Myocyte (in vitro differentiated cells): ENCODE data around the gene AFMID. TPM values are rescaled to one million over a fixed set of nuclear protein-coding genes. Genes with fewer than 3 reads are reported as not detected.

Experiments
- DNase-seq: peaks from one replicate; pipeline ENCODE4 v3.0.0-alpha.2; 2012; ENCODE audit warnings: low read depth
- total RNA-seq: library from RNA; depleted of rRNA; stranded (reverse); fragments of >200 nt; gene quantifications from 2 replicates; pipeline ENCODE4 v1.2.3, GENCODE V29; 2014

Gene AFMID
- total RNA-seq, 1 donor from 2014 or later: 23.9 TPM

DNA sequence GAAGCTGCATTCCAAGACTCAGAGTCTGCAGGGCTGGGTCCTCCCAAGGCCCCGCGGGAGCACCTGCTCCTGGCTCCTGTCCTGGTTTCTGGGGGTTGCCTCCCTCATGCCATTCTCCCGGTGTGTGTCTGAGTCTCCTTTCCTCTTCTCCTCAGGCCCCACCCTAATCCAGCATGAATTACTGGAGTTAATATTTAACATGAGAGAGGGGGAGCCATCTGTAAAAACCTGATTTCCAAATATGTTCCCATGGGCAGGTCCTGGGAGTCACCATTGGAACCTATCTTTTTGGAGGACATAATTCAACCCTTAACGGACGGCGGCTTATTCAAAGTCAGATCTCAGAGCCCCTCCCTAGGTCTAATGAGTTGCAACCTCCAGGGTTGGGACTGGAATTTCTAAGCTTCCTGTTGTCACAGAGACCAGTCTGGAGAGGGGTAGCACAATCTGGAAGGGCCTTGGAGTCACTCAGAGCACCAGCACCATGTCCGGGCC lies 35.6 kb upstream of the AFMID start:
- no peak for DNase-seq

DNA sequence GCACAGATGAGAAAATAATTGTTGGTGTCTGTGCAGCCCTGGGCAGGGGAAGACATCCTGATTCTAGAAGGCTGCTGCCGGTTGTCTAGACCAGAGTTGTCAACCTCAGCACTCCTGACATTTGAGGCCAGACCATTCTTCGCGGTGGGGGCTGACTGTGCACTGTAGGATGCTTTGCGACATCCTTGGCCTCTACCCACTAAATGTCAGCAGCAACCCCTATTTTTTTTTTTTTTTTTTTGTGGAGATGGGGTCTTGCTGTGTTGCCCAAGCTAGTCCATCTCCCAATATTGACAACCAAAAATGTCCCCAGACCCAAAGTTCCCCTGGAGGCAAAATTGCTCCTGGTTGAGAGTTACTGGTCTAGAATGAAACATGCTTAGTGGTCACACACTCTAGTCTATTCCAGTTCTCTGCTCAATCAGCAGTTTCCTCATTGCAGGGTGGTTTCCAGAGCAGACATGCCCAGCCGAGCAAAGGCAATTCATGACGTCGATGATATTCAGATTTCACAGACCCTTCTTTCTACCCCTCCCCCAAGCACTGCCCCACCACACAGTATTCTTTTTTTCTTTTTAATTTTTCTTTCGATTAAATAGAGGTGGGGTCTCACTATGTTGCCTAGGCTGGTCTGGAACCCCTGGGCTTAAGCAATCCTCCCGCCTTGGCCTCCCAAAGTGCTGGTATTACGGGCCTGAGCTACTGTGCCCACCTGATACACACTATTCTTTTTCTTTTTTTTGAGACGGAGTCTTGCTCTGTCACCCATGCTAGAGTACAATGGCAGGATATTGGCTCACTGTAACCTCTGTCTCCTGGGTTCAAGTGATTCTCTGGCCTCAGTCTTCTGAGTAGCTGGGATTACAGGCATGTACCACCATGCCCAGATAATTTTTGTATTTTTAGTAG lies 32.0 kb upstream of the AFMID start:
- DNase-seq: no peak

DNA sequence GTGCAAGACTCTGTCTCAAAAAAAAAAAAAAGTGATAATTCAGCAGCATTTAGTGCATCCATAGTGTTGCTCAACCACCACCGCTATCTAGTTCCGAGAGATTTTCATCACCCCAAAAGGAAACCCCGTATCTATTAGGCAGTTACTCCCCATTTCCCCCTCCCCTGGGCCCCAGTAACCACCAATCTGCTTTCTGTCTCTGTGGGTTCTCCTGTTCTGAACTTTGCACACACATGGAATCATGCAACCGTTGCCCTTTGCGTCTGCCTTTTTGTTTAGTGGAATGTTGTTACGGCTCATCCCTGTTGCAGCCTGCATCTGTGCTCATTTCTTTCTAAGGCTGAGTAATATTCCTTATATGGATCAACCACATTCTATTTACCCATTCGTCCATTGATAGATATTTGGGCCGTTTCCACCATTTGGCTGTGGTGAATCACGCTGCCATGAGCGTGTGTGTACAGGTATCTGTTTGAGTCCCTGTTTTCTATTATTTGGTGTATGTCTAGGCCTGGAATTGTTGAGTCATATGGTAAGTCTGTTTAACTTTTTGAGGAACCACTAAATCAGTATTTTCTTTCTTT lies 27.5 kb upstream of the AFMID start:
- DNase-seq: no peak

DNA sequence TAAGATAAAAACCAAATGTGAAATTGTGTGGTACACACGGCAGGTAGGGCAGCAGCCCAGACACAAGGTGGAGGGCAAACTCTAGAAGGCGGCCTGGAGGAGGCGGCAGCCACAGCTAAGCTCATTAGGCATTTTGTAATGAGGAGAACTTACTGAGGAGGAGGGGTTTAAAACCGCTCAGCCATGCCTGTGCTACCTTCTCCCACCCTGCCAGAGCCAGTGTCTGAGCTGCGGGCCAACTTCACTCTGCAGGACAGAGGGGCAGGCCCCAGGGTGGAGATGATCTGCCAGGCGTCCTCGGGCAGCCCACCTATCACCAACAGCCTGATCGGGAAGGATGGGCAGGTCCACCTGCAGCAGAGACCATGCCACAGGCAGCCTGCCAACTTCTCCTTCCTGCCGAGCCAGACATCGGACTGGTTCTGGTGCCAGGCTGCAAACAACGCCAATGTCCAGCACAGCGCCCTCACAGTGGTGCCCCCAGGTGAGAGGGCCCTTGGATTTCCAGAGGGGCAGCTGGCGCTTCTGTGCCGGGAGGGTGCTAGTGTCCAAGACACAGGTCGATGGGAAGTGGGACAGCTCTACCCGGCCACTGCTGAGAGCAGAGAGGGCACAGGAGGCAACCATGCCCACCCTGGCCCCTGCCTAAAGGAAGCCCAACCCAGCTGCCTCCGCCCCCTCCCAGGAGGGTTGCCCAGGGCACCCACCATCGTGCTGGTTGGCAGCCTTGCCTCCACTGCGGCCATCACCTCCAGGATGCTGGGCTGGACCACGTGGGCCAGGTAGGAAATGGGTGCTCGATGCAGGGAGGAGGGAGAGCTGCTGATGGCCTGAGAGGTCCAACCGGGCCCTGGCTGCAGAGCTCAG lies 23.0 kb upstream of the AFMID start:
- no peak for DNase-seq

DNA sequence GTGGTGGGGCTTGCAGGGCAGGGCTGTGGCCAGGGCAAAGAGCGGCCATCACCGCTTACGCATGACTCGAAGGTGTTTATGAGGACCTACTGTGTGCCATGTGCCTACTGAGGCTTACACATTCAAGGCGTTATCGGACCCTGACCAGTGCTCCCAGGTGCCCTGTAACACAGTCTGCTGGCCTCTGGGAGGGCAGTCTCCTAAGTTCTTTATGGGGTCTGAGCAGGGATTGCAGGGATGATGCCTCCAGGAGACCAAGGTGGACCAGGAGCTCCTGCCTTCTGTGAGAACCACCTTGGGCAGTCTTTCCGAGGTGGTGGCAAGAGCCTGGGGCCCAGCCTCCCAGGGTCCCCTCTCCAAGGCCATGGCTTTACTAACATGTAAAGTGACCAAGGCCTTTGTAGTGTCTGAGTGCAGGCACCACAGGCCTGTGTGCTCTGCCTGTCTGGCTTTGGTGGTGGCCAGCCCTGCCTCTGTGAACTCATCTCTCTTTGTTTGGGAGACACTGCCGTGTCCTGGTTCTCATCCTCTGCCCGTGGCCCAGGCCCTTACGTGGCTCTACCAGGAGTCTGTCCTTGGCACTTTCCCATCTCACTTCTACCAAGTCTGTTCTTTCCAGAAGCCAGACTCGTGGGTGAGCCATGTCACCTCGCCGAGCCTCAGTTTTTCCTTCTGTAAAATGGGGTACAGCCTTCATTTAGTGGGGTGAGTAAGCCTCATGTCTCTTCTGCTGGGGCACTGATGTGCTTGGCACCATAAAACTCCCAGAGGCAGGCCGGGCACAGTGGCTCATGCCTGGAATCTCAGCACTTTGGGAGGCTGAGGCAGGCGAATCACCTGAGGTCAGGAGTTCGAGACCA lies 22.2 kb upstream of the AFMID start:
- no peak for DNase-seq

DNA sequence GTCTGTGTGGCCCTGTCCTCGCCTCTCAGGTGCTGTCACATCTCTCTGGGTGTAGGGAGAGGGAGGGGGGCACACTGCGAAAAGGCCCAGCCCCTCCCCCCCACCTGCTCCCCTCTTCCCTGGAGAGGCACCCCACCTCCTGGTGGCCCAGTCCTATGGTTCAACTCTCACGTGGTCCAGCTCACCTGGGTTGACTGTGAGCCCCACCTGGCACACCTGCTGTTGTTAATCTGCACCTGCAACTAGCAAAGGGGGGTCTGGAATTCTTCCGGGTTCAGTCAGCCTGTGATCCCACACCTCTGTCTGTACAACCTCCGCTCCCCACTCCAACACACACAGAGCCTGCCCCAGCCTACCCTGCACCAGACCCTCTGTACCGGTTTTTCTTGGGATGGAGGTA lies 20.7 kb upstream of the AFMID start:
- no peak for DNase-seq

DNA sequence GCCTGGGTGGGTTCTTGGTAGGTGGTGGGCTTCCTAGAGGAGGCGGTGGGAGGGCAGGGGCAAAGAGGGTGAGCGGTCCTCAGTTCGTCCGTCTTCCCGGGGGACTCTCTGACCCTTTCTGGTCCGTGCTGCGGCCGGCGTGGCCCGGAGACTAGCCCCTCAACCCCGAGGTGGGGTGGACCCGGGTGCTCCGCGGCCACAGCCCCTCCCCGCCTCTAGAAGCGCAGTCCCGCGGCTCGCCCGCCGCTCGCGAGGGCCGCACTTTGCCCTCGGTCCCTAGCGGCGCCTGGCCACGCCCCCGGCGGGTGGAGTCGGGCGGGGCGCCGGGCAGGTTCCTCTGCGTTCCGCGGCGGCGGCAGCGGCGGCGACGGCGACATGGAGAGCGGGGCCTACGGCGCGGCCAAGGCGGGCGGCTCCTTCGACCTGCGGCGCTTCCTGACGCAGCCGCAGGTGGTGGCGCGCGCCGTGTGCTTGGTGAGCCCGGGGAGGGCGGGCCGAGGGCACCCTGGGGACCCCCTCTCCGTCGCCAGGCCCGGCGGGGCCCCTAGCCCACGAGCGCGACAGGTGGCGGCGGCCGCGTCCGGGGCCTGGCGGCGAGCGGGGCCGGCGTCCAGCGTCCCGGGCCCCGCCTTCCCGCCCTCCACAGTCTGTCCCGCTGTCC lies 18.8 kb upstream of the AFMID start, which contains the start of gene SYNGR2:
Gene SYNGR2 (plus strand): TSS at position 340 of the 661 bp plus-strand sequence. CDS start 36 bp downstream, at position 376.
- DNase-seq: peak; percentile 78

DNA sequence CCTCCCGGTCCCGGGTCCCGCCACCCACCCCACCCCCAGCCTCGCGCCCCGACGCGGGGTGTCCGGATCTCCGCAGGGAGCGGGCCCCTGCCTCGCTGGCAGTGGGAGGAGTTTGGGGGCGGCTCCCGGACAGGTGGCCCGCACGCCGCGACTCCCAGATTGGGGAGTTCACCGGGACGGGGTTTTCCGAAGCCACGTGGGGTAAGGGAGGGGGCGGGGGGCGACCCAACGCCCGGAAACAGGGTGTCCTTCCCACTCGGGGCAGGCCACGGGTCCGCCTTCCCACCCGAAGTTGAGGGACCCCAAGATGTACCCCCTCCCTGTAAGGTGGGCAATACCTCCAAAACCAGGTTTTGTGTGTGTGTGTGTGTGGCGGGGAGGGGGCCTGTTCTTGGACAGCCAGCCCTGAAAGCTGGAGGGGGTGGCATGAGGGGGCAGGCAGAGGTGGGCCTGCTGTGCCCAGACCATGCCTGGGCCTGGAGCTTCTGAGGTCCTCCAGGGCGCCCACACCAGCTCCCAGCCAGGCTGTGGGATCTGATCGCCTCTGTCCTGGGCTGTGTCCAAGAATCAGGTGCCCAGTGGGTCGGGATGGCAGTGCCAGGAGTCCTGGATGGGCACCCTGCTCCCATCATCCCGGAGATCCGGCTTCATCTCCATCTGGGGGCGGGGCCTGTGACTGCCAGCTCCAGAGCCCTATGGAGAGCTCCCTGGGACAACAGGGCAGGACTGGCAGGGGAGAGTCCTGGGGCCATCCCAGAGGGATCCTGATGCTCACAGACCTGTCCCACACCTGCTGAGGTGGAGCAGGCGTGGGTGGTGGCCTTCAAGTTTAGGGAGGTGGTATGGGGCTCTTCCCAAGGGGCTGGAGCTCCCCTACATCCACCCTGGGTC lies 18.0 kb upstream of the AFMID start:
- DNase-seq: peak; percentile 71

DNA sequence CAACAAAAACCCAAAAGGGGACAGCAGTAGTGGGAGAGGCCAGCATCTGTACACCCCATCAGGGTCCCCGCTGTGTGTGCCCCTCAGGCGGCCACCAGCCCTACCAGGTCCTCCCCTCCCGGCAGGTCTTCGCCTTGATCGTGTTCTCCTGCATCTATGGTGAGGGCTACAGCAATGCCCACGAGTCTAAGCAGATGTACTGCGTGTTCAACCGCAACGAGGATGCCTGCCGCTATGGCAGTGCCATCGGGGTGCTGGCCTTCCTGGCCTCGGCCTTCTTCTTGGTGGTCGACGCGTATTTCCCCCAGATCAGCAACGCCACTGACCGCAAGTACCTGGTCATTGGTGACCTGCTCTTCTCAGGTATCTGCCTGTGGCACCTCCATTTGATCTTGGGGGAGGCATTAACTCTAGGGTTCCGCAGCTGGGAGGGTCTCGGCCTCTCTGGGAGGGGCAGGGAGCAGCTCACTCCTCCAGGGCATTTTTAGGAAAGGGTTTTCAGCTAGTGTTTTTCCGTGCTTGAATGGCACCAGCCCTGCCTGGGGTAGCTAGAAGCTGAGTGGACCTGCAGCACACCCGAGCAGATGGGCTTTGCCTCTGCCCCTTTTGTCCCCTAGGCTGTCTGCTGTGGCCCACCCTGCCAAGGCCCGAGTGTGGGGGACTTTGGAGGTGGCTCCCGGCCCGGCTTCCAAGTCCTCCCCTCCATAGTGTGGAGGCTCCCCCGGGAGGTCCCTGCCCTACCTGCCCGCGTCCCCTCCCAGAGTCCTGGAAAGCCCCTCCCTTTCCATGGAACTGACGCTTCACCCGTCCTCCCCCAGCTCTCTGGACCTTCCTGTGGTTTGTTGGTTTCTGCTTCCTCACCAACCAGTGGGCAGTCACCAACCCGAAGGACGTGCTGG lies 16.2 kb upstream of the AFMID start:
- no peak for DNase-seq

DNA sequence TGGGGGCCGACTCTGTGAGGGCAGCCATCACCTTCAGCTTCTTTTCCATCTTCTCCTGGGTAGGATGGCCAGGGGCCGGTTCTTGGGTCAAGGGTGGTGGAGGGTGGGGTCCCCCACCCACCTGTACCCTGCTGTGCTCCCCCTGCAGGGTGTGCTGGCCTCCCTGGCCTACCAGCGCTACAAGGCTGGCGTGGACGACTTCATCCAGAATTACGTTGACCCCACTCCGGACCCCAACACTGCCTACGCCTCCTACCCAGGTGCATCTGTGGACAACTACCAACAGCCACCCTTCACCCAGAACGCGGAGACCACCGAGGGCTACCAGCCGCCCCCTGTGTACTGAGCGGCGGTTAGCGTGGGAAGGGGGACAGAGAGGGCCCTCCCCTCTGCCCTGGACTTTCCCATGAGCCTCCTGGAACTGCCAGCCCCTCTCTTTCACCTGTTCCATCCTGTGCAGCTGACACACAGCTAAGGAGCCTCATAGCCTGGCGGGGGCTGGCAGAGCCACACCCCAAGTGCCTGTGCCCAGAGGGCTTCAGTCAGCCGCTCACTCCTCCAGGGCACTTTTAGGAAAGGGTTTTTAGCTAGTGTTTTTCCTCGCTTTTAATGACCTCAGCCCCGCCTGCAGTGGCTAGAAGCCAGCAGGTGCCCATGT lies 15.4 kb upstream of the AFMID start:
- DNase-seq: peak; percentile 27

DNA sequence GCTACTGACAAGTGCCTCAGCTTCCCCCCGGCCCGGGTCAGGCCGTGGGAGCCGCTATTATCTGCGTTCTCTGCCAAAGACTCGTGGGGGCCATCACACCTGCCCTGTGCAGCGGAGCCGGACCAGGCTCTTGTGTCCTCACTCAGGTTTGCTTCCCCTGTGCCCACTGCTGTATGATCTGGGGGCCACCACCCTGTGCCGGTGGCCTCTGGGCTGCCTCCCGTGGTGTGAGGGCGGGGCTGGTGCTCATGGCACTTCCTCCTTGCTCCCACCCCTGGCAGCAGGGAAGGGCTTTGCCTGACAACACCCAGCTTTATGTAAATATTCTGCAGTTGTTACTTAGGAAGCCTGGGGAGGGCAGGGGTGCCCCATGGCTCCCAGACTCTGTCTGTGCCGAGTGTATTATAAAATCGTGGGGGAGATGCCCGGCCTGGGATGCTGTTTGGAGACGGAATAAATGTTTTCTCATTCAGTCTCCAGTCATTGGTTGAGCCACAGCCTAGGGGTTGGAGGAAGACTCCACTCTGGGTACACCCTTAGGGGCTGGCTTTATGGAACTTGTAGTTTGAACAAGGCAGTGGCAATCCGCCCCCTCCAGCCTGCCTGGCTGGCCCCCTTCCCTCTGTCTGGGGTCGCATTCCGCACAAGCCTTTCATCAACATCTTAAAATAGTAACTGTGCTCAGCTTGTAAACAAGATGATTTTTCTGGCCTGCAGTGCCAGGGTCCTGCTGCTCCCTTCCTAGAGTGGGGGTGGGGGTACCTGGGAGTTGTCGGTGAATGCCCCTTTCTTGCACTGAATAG lies 14.7 kb upstream of the AFMID start:
- DNase-seq: peak; percentile 83

DNA sequence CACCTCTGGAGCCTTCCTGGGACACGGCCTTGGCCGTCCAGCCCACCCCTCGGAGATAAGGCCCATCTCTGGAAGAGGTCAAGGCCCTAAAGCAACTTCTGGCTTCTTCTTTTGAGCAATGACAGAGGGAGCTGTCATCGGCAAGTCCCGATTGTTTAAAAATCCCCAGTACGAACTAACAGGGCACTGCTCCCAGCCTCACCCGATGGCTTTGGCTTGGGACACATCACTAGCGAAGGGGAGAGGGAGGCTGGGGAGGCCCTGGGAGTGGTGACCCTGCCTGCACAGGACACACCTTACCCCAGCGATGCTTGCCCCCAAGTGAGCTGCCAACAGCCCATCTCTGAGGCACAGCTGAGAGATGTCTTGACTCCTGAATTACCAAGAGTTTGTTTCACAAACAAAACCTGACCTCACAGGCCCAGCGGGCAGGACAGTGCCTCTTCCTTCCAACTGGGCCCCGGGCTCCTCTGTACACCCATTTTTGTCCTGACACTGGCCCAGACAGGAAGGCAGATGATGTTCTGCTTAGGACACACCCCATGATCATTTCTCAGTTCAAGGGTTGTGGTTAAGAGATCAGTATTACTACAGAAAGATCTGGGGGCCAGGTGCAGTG lies 14.0 kb upstream of the AFMID start:
- peak; percentile 50 for DNase-seq

DNA sequence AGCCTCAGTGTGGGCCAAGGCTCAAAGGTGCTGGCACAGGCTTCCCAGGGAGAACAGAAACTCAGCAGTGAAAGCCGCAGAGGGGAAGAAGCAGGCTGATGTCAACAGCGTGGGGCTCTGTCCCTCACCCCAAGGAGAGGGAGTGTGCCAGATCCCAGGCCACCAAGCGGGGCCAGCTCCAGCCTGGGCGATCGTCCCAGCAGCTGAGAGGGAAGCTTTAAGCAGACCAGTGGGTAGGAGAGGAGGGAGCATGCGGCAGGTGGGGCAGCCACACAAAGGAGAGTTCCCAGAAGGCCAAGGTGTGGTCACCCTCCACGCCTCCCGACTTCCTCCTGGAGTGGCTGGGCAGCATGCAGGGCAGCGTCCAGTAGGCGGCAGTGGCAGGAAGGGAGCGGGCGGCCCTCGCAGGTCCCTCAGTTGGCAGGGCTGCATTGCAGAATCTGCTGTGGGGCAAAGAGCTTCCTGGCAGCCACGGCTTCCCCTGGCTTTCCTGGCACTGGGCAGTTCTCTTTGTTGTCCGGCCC lies 12.8 kb upstream of the AFMID start:
- peak; percentile 90 for DNase-seq

DNA sequence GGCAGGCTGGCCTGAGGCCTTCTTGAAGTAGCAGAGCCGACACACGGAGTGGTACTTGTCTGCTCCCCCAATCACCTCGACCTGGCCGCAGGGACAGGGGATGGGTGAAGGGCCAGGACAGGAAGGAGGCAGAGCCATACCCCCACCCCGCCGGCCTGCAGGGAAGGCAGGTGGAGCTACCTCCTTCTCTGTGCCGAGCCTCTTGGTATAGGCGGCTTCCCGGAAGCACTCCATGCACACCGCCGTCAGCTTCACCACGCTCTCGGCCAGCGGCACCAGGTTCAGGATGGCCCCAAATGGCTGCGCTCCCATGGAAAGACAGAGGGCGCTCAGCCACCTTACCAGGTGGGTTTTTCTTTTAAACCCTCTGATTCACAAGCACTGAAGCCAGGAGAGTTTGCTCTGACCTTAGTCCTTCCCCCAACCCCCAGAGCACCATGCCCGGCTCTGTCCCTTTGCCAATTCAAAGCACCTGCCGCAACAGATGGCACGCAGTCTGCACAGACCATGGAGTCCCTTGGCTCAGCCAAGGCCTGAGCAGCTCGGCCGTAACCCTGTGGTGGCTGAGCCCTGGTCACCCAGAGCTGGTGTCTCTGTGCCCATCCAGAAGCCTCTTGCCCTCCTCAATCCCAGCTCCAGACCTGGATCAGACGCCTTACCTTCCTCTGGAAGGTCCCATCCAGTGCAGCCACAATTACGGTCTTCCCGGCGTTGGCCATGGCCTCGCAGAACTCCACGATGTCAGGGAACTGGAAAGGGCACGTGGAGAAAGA lies 12.1 kb upstream of the AFMID start:
- DNase-seq: peak; percentile 86

DNA sequence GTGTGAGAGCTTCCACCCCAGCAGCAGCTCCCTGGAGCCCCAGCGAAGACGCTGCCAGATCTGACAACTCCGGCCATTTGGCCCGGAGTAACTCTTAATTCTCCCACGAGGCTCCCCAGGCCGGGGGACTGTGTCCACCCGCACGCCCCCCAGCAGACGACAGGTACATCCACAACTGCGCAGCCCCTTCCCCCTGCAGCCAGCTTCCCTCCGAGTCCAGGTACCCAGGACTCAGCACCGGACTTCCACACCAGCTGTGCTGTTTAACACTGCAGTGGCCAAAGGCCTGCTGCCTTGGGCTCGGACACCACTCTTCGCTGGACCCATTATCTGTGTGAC lies 11.6 kb upstream of the AFMID start:
- no peak for DNase-seq
